ENCODE measurements around the gene INTS1.
"Not testable (repeated sequence)": the region's sequence is repeated elsewhere in the genome, so short reads cannot be mapped to it uniquely, and the experiment has no call there.

The INTS1 gene

GRCh38 chr7:1444925-1445322 lies 59.3 kb downstream of the INTS1 start:
- DNase-seq, result no peak

- DNase-seq, result no peak
Measured at GRCh38 chr7:1444214-1444924, 59.8 kb downstream of the INTS1 start.

- not testable (repeated sequence) for DNase-seq
Measured at GRCh38 chr7:1443587-1444200, 60.5 kb downstream of the INTS1 start.

GRCh38 chr7:1442355-1443124 lies 61.6 kb downstream of the INTS1 start:
- no peak for DNase-seq

GRCh38 chr7:1441615-1442354 lies 62.4 kb downstream of the INTS1 start:
- DNase-seq, result no peak

- no peak for DNase-seq
Measured at GRCh38 chr7:1440620-1441019, 63.6 kb downstream of the INTS1 start.

- no peak for DNase-seq
Measured at GRCh38 chr7:1439373-1440363, 64.5 kb downstream of the INTS1 start.

- no peak for DNase-seq
Measured at GRCh38 chr7:1438821-1439220, 65.4 kb downstream of the INTS1 start.

GRCh38 chr7:1438208-1438607 lies 66.0 kb downstream of the INTS1 start:
- DNase-seq, result no peak

GRCh38 chr7:1437155-1437880 lies 66.9 kb downstream of the INTS1 start:
- DNase-seq, result no peak

GRCh38 chr7:1436608-1437007 lies 67.6 kb downstream of the INTS1 start:
- DNase-seq, result no peak

- no peak for DNase-seq
Measured at GRCh38 chr7:1434891-1435670, 69.1 kb downstream of the INTS1 start.

- DNase-seq, result no peak
Measured at GRCh38 chr7:1434165-1434718, 69.9 kb downstream of the INTS1 start.

- DNase-seq, result no peak
Measured at GRCh38 chr7:1433128-1433920, 70.9 kb downstream of the INTS1 start.

GRCh38 chr7:1432411-1433082 lies 71.6 kb downstream of the INTS1 start:
- DNase-seq, result peak; percentile 44 to 72

GRCh38 chr7:1431634-1432380 lies 72.4 kb downstream of the INTS1 start:
- DNase-seq, result no peak

- no peak for DNase-seq
Measured at GRCh38 chr7:1431226-1431625, 73.0 kb downstream of the INTS1 start.

Measured in SHP77 (cell line).